GDM1 (cell line): Measurements from ENCODE around the gene RNF41.

Experiments used
- DNase-seq: peaks from one replicate; lab custom pipeline; 2025; lab: John Stamatoyannopoulos, UW

RNF41 gene

GRCh38 chr12:56243731-56244181, 22.0 kb upstream of the RNF41 start:
- no peak for DNase-seq

- DNase-seq = no peak
Measured at GRCh38 chr12:56242986-56243385, 21.3 kb upstream of the RNF41 start.

DNA sequence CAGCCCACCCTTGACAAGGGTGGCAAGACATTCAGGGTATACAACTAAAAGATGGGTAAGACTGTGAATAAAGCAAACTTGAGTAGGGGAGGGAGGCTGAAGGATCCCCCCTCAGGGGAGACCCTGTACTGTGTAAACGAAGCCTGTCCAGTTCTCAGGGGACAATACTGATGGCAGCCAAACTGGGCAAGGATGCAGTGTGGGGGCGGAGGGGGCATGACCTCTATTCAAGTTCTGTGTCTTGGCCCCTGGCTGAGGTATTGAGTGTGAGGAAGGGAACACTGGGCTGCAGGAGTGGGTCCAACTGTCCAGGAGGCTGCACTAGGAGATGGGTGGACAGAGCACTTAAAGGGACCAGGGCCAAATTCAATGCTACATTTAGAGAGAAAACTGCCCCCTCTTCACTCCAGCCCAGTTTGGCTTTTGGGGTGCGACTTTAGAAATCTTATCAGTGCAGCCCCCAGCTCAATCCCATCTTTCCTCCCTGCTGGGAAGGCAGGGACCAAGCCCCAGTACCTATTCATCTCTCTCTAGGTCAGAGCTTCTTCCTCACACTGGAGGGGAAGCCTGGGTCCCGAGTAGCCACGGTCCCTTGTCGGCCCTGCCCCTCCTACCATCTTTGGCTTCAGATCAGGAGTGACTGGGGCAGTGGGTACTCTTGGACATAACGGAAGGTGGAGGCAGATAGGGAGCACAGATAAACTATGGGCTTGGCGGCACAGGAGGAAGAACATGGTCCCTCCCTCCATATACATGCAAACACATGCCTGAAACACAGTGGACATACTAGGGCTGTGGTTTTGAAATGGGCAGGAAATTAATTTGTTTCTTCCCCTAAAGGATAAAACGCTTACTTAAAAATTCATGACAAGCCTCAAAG, 19.9 kb upstream of the RNF41 start:
- no peak for DNase-seq

GRCh38 chr12:56237552-56237951, 15.8 kb upstream of the RNF41 start:
- DNase-seq = no peak

DNA sequence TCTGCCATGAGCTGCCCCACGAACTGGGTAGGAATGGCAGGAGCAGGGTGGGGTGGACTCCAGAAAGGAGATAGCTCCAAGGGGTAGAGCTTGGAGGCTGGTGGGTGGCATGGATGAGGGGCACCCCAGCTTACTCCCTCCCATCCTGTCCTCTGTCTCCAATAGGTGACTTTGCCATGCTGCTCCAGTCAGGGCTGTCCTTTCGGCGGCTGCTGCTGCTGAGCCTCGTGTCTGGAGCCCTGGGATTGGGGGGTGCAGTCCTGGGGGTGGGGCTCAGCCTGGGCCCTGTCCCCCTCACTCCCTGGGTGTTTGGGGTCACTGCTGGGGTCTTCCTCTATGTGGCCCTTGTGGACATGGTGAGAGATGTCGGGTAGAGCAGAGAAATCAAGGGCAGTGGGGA, 15.3 kb upstream of the RNF41 start:
- no peak for DNase-seq

GRCh38 chr12:56236091-56236490, 14.4 kb upstream of the RNF41 start:
- no peak for DNase-seq

DNA sequence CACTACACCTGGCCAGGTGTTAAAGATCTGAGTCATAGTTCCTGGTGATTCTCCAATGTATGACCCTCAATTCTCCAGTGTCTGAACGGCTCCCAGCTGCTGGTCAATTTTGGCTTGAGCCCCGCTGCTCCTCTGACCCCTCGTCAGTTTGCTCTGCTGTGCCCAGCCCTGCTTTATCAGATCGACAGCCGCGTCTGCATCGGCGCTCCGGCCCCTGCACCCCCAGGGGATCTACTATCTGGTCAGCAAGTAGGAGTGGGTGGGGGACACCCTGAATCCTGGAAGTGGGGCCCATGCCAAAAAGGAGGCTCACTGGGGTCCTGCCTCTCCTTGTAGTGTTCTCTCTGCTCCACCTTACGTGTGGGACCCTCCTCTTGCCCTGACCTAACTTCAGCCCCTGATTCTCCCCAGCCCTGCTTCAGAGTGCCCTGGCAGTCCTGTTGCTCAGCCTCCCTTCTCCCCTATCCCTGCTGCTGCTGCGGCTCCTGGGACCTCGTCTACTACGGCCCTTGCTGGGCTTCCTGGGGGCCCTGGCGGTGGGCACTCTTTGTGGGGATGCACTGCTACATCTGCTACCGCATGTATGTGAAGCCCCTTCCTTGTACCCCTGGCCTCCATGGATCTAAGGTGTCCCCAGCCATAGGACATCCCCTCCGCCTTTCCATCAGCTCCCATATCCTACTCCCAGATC, 13.2 kb upstream of the RNF41 start:
- DNase-seq = no peak

DNA sequence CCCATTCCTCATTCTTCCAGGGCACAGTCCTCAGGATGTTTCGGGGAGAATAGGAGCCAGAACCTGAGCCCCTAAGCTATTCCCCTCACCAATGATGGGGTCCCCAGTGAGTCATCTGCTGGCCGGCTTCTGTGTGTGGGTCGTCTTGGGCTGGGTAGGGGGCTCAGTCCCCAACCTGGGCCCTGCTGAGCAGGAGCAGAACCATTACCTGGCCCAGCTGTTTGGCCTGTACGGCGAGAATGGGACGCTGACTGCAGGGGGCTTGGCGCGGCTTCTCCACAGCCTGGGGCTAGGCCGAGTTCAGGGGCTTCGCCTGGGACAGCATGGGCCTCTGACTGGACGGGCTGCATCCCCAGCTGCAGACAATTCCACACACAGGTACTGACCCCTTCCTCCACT, 9.5 kb upstream of the RNF41 start:
- DNase-seq = no peak

- DNase-seq = no peak
Measured at GRCh38 chr12:56230432-56231183, 8.9 kb upstream of the RNF41 start.

GRCh38 chr12:56229916-56230431, 8.3 kb upstream of the RNF41 start, which contains the start of gene SLC39A5:
SLC39A5 (plus strand) TSS chr12:56230051; CDS start chr12:56231275, 1,224 bp downstream.
- DNase-seq = no peak

DNA sequence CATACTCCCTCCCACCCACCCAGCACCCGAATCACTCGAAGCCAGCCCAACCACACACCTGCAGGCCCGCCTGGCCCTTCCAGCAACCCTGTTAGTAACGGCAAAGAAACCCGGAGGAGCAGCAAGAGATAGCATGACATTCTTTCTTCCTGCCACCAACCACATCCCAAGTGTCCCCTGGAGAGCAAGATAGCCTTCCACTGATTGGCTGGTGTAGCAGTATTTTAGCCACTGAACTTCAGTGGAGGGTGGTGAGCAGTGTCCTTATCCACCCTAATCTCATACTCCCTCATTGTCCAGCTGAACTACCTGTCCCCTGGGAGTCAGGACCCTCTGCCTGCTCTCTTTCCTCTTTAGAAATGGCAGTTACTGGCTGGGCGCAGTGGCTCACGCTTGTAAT, 7.4 kb upstream of the RNF41 start:
- no peak for DNase-seq

DNA sequence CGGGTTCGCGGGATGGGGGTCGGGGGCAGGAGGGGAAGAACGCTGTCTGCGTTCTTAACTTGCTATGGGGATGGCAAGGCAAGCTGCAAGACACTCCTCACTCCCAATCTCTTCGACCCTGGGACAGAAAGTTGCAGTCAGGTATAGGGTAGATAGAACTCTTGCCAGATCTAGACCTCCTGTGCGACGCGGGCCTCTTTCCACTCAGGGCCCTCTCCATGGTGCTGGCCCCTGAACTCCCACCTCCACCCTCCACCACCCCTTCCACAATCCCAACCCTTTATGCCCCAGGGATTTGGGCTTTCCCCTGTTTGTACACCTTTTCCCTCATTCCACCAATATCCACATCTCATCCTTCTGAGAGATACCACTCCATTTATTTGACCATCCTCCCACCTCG, 3.2 kb upstream of the RNF41 start:
- DNase-seq = no peak

DNA sequence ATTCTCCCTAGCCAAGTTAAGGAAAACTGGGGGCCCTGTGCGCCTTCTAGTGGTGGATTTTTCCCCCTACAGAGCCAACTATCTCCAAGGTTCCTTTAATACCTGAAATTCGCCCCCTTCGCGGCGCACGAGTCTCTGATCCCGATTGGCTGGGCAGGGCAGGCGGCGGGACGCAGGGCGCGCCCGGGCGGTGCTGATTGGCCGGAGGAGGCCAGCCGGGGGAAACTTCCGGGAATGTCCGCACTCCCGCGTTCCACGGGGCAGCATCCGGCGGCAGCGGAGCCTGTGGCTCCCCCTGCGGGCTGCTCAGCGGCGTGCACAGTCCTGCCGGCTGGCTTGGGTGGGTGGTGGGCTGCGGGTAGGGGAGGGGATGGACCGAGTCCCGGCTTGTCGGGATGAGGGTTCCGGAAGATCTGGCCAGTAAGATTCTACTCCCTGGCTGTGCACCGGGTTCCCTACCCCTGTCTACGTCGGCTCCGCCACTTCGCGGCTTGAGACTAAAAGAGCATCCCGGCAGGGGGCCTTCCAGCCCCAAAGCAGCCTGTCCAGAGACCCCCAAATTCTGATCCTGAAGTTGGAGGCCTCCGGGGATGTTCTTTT, 2.5 kb upstream of the RNF41 start, which contains the start of gene NABP2:
NABP2 (plus strand) TSS at position 241 of the 600 bp plus-strand sequence. CDS start 515 bp downstream, outside the sequence.
- DNase-seq = peak; percentile 96

DNA sequence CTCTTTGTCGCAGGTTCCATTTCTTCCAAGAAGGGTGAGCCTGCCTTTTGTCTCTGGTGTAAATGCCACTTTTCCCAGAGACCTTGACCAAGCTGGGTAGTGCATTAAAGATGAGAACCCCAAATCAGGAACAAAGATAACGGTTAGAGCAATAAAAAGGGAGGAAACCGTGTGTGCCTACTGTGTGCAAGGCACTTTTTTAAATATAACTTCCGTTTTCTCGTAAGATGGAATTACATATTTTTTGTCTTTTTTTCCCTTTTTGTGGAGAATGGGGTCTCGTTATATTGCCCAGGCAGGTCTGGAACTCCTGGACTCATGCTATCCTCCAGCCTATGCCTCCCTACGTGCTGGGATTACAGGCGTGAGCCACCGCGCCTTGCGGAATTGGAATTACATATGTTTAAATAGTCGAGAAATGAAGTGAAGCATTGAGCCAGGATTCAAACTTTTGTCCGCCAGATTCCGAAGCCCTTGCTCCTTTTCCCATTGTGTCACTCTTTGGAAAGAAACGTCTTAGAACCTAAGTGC, 1.9 kb upstream of the RNF41 start:
- no peak for DNase-seq

- DNase-seq = no peak
Measured at GRCh38 chr12:56222531-56222895, 791 bp upstream of the RNF41 start.

GRCh38 chr12:56221232-56221756, 428 bp downstream of the RNF41 start:
- no peak for DNase-seq

- peak; percentile 7 for DNase-seq
Measured at GRCh38 chr12:56220611-56221231, 1.0 kb downstream of the RNF41 start.

DNA sequence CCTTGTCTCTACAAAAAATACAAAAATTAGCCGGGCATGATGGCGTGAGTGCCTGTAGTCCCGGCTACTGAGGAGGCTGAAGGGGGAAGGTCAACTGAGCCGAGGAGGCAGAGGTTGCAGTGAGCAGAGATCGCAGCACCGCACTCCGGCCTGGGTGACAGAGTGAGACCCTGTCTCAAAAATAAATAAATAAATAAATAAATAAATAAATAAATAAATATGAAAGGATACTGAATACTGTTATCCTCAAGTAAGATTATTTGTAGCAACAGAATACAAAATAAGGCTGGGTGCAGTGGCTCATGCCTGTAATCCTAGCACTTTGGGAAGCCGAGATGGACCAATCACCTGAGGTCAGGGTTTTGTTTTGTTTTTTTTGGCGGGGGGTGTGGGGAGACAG, 1.9 kb downstream of the RNF41 start:
- no peak for DNase-seq

DNA sequence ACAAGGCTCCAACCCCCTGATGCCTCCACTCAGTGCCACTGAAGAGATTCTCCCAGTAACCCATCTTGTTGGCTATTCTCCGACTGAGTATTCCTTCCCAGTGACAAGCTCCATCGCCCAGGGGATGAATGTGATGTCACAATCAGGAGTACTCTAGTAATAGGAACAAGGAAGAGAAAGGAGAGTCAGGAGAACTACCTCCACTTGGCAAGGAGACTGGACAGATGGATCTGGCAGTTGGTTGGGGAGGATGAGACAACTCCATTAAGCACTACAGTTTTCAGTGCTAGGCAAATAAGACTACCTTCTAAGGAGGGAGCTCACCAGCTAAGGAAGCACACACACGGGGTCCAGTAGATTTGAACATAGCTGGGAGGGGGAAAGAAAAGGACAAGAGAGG, 5.3 kb downstream of the RNF41 start:
- no peak for DNase-seq

DNA sequence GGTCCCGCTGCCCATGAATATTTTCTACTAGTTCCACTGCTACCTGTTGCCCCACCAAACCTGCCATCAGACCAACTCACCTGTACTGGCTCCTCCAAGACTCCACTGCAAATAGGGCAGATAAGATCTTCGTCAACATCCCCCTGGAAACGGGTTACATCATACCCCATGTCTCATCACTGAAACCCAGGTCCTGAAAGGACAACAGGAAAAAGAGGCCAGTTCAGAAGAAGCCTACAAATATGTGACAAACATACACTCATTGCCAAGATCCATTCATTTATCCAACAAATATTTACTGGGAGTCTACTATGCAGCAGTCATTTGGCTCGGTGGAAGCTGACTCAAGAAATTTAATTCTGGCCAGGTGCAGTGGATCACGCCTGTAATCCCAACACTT, 7.8 kb downstream of the RNF41 start:
- DNase-seq = no peak

- no peak for DNase-seq
Measured at GRCh38 chr12:56212361-56212760, 9.4 kb downstream of the RNF41 start.
